Ishikawa (cell line): Measurements from ENCODE around the gene RABL2B.

Experiments
- CEBPB ChIP-seq: IDR thresholded peaks from 2 replicates; pipeline ENCODE4 v1.6.1; 2012
- CREB1 ChIP-seq: IDR thresholded peaks from 2 replicates; pipeline ENCODE4 v1.6.1; 2012; ENCODE audit warnings: low read depth
- EGR1 ChIP-seq: IDR thresholded peaks from 2 replicates; pipeline ENCODE4 v1.6.1; 2012
- EP300 ChIP-seq: IDR thresholded peaks from 2 replicates; pipeline ENCODE4 v1.6.1; 2012; ENCODE audit warnings: borderline replicate concordance
- FOXM1 ChIP-seq: IDR thresholded peaks from 2 replicates; pipeline ENCODE4 v1.6.1; 2012; ENCODE audit warnings: low read depth, borderline replicate concordance
- MAX ChIP-seq: IDR thresholded peaks from 2 replicates; pipeline ENCODE4 v1.6.1; 2012
- NFIC ChIP-seq: IDR thresholded peaks from 2 replicates; pipeline ENCODE4 v1.6.1; 2012
- RAD21 ChIP-seq: IDR thresholded peaks from 2 replicates; pipeline ENCODE4 v1.6.1; 2012; ENCODE audit warnings: low read depth
- REST ChIP-seq: IDR thresholded peaks from 2 replicates; pipeline ENCODE4 v1.6.1; 2012; ENCODE audit warnings: low read depth, mild to moderate bottlenecking
- TAF1 ChIP-seq: IDR thresholded peaks from 2 replicates; pipeline ENCODE4 v1.6.1; 2012; ENCODE audit warnings: low read depth, mild to moderate bottlenecking
- TCF12 ChIP-seq: IDR thresholded peaks from 2 replicates; pipeline ENCODE4 v1.6.1; 2012; ENCODE audit warnings: low read depth
- TEAD4 ChIP-seq: IDR thresholded peaks from 2 replicates; pipeline ENCODE4 v1.6.1; 2012
- USF1 ChIP-seq: IDR thresholded peaks from 2 replicates; pipeline ENCODE4 v1.6.1; 2012
- YY1 ChIP-seq: IDR thresholded peaks from 2 replicates; pipeline ENCODE4 v1.6.1; 2012; ENCODE audit warnings: low read depth
- ZBTB7A ChIP-seq: IDR thresholded peaks from 2 replicates; pipeline ENCODE4 v1.6.1; 2012; ENCODE audit warnings: low read depth

RABL2B gene

GRCh38 chr22:50735739-50736030, 47.8 kb downstream of the RABL2B start:
- TF ChIP-seq YY1 (no peak), CREB1 (no peak), REST (no peak), EGR1 (no peak), ZBTB7A (no peak), MAX (no peak), TCF12 (no peak), TAF1 (no peak), FOXM1 (no peak), NFIC (no peak), CEBPB (no peak), EP300 (no peak), RAD21 (no peak), USF1 (no peak), TEAD4 (no peak)

GRCh38 chr22:50734986-50735738, 48.3 kb downstream of the RABL2B start:
- no peak for TF ChIP-seq EGR1
- TF ChIP-seq TEAD4 = no peak

- TF ChIP-seq CREB1 (no peak), YY1 (no peak), USF1 (no peak), ZBTB7A (no peak), TCF12 (no peak), REST (no peak), EP300 (no peak), TAF1 (no peak), MAX (no peak), RAD21 (no peak), CEBPB (no peak), TEAD4 (no peak), FOXM1 (no peak), NFIC (no peak), EGR1 (no peak)
These were observed 49.1 kb downstream of the RABL2B start for GRCh38 chr22:50734343-50734771.

GRCh38 chr22:50733521-50734342, 49.7 kb downstream of the RABL2B start:
- no peak for TF ChIP-seq TCF12
- no peak for TF ChIP-seq MAX
- TF ChIP-seq EGR1 = no peak
- no peak for TF ChIP-seq EP300
- no peak for TF ChIP-seq CEBPB
- no peak for TF ChIP-seq CREB1
- no peak for TF ChIP-seq FOXM1
- no peak for TF ChIP-seq USF1
- no peak for TF ChIP-seq RAD21
- no peak for TF ChIP-seq ZBTB7A
- no peak for TF ChIP-seq TEAD4
- TF ChIP-seq YY1 = no peak
- TF ChIP-seq NFIC = no peak
- TF ChIP-seq REST = no peak
- no peak for TF ChIP-seq TAF1
